Central memory CD4-positive, alpha-beta T cell (primary cell): ENCODE data around the gene ACOXL.
"Not testable (repeated sequence)": the region's sequence is repeated elsewhere in the genome, so short reads cannot be mapped to it uniquely, and the experiment has no call there.

ENCODE experiments used
- DNase-seq: peaks from one replicate; pipeline ENCODE4 v3.0.0; 2022

The ACOXL gene

GRCh38 chr2:110934948-110935347, 202.6 kb downstream of the ACOXL start:
- no peak for DNase-seq

- DNase-seq: no peak
Observed at GRCh38 chr2:110940376-110940910, 208.1 kb downstream of the ACOXL start.

- no peak for DNase-seq
Observed at GRCh38 chr2:110941226-110941625, 208.9 kb downstream of the ACOXL start.

- no peak for DNase-seq
Observed at GRCh38 chr2:110943070-110943634, 210.8 kb downstream of the ACOXL start.

GRCh38 chr2:110946902-110947301, 214.5 kb downstream of the ACOXL start:
- no peak for DNase-seq

- no peak for DNase-seq
Observed at GRCh38 chr2:110948027-110948674, 215.8 kb downstream of the ACOXL start.

GRCh38 chr2:110950281-110950680, 217.9 kb downstream of the ACOXL start:
- no peak for DNase-seq

- DNase-seq: no peak
Observed at GRCh38 chr2:110955045-110955444, 222.7 kb downstream of the ACOXL start.

GRCh38 chr2:110955556-110955955, 223.2 kb downstream of the ACOXL start:
- DNase-seq: no peak

GRCh38 chr2:110957293-110957692, 224.9 kb downstream of the ACOXL start:
- DNase-seq: no peak

GRCh38 chr2:110958346-110959119, 226.2 kb downstream of the ACOXL start:
- no peak for DNase-seq

- no peak for DNase-seq
Observed at GRCh38 chr2:110959198-110959597, 226.8 kb downstream of the ACOXL start.

- no peak for DNase-seq
Observed at GRCh38 chr2:110960281-110960680, 227.9 kb downstream of the ACOXL start.

- DNase-seq: no peak
Observed at GRCh38 chr2:110960954-110961353, 228.6 kb downstream of the ACOXL start.

- not testable (repeated sequence) for DNase-seq
Observed at GRCh38 chr2:110961643-110962042, 229.3 kb downstream of the ACOXL start.

GRCh38 chr2:110969696-110970095, 237.3 kb downstream of the ACOXL start:
- DNase-seq: no peak

- no peak for DNase-seq
Observed at GRCh38 chr2:110970201-110970600, 237.8 kb downstream of the ACOXL start.

GRCh38 chr2:110971811-110972210, 239.4 kb downstream of the ACOXL start:
- DNase-seq: no peak

GRCh38 chr2:110973262-110973661, 240.9 kb downstream of the ACOXL start:
- DNase-seq: no peak

- DNase-seq: no peak
Observed at GRCh38 chr2:110977403-110977802, 245.0 kb downstream of the ACOXL start.

- DNase-seq: no peak
Observed at GRCh38 chr2:110978148-110978547, 245.8 kb downstream of the ACOXL start.

GRCh38 chr2:110978756-110979470, 246.5 kb downstream of the ACOXL start:
- DNase-seq: no peak
